ENCODE results near the gene PLAC9.

DNA sequence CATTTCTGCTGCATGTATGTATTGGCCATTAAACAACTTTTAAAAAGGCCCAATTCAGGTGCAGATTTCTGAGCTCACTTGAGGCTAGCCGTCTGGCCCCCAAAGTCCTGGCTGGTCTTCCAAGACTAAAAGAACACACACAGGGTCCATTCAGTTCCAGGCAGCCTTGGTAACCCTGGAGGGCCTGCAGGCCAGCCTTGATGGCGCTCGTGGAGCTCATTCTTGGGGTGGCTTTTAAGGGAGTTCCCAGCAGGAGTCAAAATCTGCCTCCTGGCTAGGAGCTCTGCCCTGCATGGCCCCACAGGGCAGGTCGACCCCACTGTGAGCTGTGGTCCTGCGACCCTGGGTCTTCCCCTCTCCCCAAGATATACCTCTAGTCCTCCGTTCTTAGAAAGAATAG is 44.0 kb downstream of the PLAC9 start:
- TF ChIP-seq EP300 (IDR thresholded peaks at IDR 0.05) (no peak), CTCF (IDR thresholded peaks at IDR 0.05) (no peak)
